Neuron (in vitro differentiated cells): Measurements from ENCODE around the gene CISTR.

Experiments used
- H2AFZ ChIP-seq: one replicate; pipeline ENCODE4 v1.6.1; 2013; ENCODE audit warnings: low read depth, mild to moderate bottlenecking, inconsistent platforms, low read length, moderate library complexity
- H3K27me3 ChIP-seq: one replicate; pipeline ENCODE4 v1.6.1; 2013; ENCODE audit warnings: low read length; ENCODE audit not compliant: insufficient read depth
- H3K36me3 ChIP-seq: one replicate; pipeline ENCODE4 v1.6.1; 2013; ENCODE audit warnings: low read length; ENCODE audit not compliant: insufficient read depth
- H3K4me1 ChIP-seq: one replicate; pipeline ENCODE4 v1.6.1; 2013; ENCODE audit warnings: low read length; ENCODE audit not compliant: insufficient read depth
- H3K4me3 ChIP-seq: 2 replicates; pipeline ENCODE4 v1.5.1; 2013; ENCODE audit warnings: mild to moderate bottlenecking, low read length, moderate library complexity
- H3K9me3 ChIP-seq: one replicate; pipeline ENCODE4 v1.6.1; 2013; ENCODE audit warnings: low read length

Gene CISTR

GRCh38 chr12:53758081-53758729 is 6.4 kb upstream of the CISTR start:
- Histone ChIP-seq H3K4me1 (peaks cover 4% of the 10 kb centered on the region), H3K36me3 (no peaks in the 10 kb centered on the region), H2AFZ (no peak overlapping the region), H3K4me3 (no peak overlapping the region), H3K9me3 (peaks cover 5% of the 10 kb centered on the region), H3K27me3 (peaks cover 63% of the 10 kb centered on the region)

DNA sequence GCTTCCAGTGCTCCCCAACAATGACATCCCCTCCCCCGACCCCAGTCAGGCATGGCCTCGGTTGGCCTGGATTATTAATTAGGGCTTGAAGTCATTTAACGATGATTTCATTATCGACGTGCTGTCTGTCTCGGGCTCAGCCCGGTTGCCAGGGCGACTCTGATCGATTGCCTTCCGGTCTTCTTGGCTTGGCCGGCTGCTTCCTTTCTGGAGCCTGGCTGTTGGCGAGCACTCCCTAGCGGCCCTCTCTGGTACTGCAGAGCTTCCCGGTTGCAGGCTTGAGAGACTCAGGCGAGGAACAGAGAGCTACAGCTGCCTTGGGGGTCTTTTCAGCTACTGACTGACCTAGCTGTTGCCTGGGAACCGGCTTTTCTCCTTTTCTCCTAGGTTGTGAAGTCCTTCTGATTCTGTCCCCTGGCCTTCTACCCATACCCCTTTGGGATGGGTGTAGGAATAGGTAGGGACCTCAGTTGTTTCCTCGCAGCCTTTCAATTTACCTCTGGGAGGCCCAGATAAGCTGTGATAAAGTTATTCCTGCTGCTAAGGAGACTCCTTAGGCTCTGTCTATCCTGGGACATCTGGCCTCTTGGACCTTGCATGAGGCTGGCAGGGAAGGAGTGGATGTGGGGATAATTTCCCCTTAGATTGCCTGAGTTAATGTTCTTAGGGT is 5.5 kb upstream of the CISTR start:
- peaks cover 65% of the 10 kb centered on the region for H3K27me3 ChIP-seq
- peaks cover 4% of the 10 kb centered on the region for H3K4me1 ChIP-seq
- H3K4me3 ChIP-seq: peak overlapping the region; percentile 18
- peaks cover 5% of the 10 kb centered on the region for H3K9me3 ChIP-seq
- no peaks in the 10 kb centered on the region for H3K36me3 ChIP-seq
- H2AFZ ChIP-seq: no peak overlapping the region

GRCh38 chr12:53756300-53757100 is 4.7 kb upstream of the CISTR start:
- H3K4me3 ChIP-seq: peak overlapping the region; percentile 18
- H3K27me3 ChIP-seq: peaks cover 68% of the 10 kb centered on the region
- H3K36me3 ChIP-seq: no peaks in the 10 kb centered on the region
- peaks cover 5% of the 10 kb centered on the region for H3K9me3 ChIP-seq
- peaks cover 7% of the 10 kb centered on the region for H3K4me1 ChIP-seq
- H2AFZ ChIP-seq: no peak overlapping the region

GRCh38 chr12:53755893-53756292 is 4.1 kb upstream of the CISTR start:
- H3K4me1 ChIP-seq: peaks cover 11% of the 10 kb centered on the region

GRCh38 chr12:53755451-53755891 is 3.7 kb upstream of the CISTR start:
- peaks cover 5% of the 10 kb centered on the region for H3K9me3 ChIP-seq
- peaks cover 74% of the 10 kb centered on the region for H3K27me3 ChIP-seq
- no peak overlapping the region for H2AFZ ChIP-seq
- H3K4me1 ChIP-seq: peaks cover 14% of the 10 kb centered on the region
- H3K36me3 ChIP-seq: no peaks in the 10 kb centered on the region
- H3K4me3 ChIP-seq: no peak overlapping the region

More at GRCh38 chr12:53755893-53756292, 4.1 kb upstream of the CISTR start:
- H2AFZ ChIP-seq: no peak overlapping the region
- H3K27me3 ChIP-seq: peaks cover 70% of the 10 kb centered on the region
- peaks cover 5% of the 10 kb centered on the region for H3K9me3 ChIP-seq
- H3K4me3 ChIP-seq: no peak overlapping the region
- H3K36me3 ChIP-seq: no peaks in the 10 kb centered on the region

- no peak overlapping the region for H3K4me3 ChIP-seq
- no peaks in the 10 kb centered on the region for H3K36me3 ChIP-seq
- H3K9me3 ChIP-seq: peaks cover 5% of the 10 kb centered on the region
- H3K27me3 ChIP-seq: peaks cover 77% of the 10 kb centered on the region
- peaks cover 17% of the 10 kb centered on the region for H3K4me1 ChIP-seq
- no peak overlapping the region for H2AFZ ChIP-seq
Observed at GRCh38 chr12:53754633-53755264, 3.0 kb upstream of the CISTR start.

DNA sequence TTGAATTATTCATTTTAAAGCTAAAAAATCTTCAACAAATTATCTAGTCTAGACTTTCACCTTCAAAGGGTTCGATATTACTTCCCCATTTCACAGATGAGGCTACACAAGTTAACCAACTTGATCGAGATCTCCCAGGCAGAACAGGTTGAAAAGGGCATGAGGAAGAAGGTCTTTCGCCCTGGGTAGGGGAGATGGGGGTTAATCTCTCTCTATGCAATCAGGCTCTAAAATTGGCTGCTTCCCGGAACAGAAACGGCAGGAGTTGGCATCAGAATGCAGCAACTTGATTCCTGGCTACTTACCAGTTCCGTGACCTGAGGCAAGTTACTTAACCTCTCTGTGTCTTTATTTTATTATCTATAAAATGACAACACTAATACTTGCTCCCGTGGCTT is 2.4 kb upstream of the CISTR start:
- Histone ChIP-seq H2AFZ (no peak overlapping the region), H3K36me3 (no peaks in the 10 kb centered on the region), H3K27me3 (peaks cover 77% of the 10 kb centered on the region), H3K4me1 (peaks cover 17% of the 10 kb centered on the region), H3K9me3 (peaks cover 5% of the 10 kb centered on the region), H3K4me3 (no peak overlapping the region)

DNA sequence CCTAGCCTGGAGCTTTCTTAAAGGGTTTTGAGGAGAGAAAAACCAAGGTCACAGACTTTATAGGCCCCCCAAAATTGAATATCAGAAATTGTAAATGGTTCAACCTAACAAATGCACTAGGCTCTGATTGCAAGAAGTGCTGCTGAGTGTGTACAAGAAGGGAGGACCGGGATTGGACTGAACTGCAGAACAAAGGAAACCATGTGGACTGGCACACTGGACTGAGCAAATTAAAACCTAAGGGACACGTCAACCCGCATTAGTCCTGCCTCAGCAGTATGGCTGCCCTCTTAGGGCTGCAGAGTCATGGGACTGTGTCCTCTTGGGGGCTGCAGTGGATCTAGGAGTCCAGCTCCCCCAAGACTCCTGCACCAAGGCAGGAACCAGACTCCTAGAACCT is 842 bp upstream of the CISTR start:
- no peak overlapping the region for H2AFZ ChIP-seq
- peaks cover 5% of the 10 kb centered on the region for H3K9me3 ChIP-seq
- H3K27me3 ChIP-seq: peaks cover 70% of the 10 kb centered on the region
- H3K4me1 ChIP-seq: peaks cover 30% of the 10 kb centered on the region
- H3K36me3 ChIP-seq: no peaks in the 10 kb centered on the region
- no peak overlapping the region for H3K4me3 ChIP-seq

GRCh38 chr12:53752192-53752601 is 418 bp upstream of the CISTR start:
- H3K9me3 ChIP-seq: peaks cover 5% of the 10 kb centered on the region
- peaks cover 66% of the 10 kb centered on the region for H3K27me3 ChIP-seq
- no peaks in the 10 kb centered on the region for H3K36me3 ChIP-seq
- H3K4me1 ChIP-seq: peaks cover 34% of the 10 kb centered on the region
- H2AFZ ChIP-seq: peak overlapping the region; percentile 27
- no peak overlapping the region for H3K4me3 ChIP-seq

- Histone ChIP-seq H3K4me1 (peaks cover 38% of the 10 kb centered on the region), H3K36me3 (no peaks in the 10 kb centered on the region), H3K9me3 (peaks cover 5% of the 10 kb centered on the region), H2AFZ (peak overlapping the region; percentile 27), H3K27me3 (peaks cover 69% of the 10 kb centered on the region), H3K4me3 (peak overlapping the region; percentile 19)
Observed at GRCh38 chr12:53750812-53751335, 905 bp downstream of the CISTR start.

DNA sequence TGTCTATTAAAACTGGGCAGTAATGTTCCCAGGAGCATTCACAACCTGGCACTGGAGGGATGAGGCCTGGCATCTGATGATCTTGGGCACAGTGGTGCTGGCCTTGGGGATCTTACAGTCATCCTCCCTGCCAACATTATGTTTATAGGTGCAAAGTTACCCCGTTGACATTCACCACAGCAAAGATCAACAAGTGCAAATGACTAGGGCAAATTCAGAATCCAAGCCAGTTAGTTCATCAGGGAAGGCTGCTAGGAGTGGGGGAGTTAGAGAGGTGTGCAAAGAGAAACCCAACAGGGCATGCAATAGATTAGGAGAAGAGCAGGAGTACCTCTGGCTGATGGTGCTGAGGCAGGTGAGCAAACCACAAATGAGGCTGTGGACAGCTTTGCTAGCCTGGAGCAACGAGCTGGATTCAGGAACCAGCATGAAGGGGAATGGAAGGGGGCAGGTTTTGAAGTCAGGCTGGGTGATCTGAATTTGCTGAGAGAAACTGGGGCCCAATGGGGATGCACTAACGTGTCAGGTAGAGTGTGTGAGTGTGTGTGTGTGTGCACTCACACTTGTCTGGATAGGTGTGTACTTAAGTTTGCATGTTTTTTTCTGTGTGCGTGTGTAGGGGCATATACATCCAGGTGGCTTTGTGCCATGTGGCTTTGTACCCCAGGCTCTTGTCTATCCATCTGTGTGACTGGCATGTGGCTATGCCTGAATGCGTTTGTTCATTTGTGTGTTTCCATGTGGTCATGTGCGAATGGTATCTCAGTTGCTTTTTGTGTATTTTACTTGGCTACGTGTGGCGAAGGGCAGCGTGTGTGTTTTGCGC is 1.6 kb downstream of the CISTR start:
- H3K4me1 ChIP-seq: peaks cover 38% of the 10 kb centered on the region
- H2AFZ ChIP-seq: no peak overlapping the region
- peak overlapping the region; percentile 19 for H3K4me3 ChIP-seq
- H3K36me3 ChIP-seq: no peaks in the 10 kb centered on the region
- peaks cover 5% of the 10 kb centered on the region for H3K9me3 ChIP-seq
- H3K27me3 ChIP-seq: peaks cover 67% of the 10 kb centered on the region
